Gastrocnemius medialis (tissue), 4 donors: ENCODE measurements around the gene FAM219A.

Source experiments
- POLR2A ChIP-seq, 2 donors: fragments of 450-650 bp; IDR thresholded peaks; one replicate each; pipeline ENCODE4 v1.6.1; 2017; ENCODE audit warnings: antibody characterized with exemption in 2 of 2, mild to moderate bottlenecking in 2 of 2, moderate library complexity in 2 of 2
- TF ChIP-seq, protein P1 (sequence below), 5 experiments: fragments of 450-650 bp in 3 of 5; fragments of 200-600 bp in 2 of 5; sonication (generic) in 2 of 5; IDR thresholded peaks in 4 of 5; conservative IDR thresholded peaks in 1 of 5; 1 replicate in 4 of 5; 2 replicates in 1 of 5; pipeline ENCODE4 v1.5.1; 2016 to 2019; ENCODE audit warnings: antibody characterized with exemption in 5 of 5, mild to moderate bottlenecking in 3 of 5, moderate library complexity in 3 of 5

DNA sequence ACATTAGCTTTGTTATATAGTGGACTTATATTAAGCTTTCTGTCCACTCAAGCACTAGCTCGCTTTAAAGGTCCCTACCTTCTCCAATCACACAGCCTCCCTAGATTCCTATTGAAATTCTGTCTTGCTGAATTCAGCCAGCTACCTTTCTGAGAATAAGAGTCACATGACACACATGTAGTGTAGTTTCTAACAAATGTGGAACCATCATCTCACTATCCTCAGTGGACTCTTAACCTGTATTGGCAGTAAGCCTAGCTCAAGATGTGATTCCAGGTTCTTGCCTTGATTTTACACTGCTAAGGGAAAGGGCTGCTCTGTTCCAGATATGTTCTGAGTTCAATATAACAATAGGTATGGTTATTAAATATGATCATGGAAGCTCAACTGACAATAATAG, 11.4 kb downstream of the FAM219A start:
- TF ChIP-seq, protein P1, sequence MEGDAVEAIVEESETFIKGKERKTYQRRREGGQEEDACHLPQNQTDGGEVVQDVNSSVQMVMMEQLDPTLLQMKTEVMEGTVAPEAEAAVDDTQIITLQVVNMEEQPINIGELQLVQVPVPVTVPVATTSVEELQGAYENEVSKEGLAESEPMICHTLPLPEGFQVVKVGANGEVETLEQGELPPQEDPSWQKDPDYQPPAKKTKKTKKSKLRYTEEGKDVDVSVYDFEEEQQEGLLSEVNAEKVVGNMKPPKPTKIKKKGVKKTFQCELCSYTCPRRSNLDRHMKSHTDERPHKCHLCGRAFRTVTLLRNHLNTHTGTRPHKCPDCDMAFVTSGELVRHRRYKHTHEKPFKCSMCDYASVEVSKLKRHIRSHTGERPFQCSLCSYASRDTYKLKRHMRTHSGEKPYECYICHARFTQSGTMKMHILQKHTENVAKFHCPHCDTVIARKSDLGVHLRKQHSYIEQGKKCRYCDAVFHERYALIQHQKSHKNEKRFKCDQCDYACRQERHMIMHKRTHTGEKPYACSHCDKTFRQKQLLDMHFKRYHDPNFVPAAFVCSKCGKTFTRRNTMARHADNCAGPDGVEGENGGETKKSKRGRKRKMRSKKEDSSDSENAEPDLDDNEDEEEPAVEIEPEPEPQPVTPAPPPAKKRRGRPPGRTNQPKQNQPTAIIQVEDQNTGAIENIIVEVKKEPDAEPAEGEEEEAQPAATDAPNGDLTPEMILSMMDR (IDR thresholded peaks at IDR 0.05 in 4 of 5, conservative IDR thresholded peaks at IDR 0.05 in 1 of 5): no peak
- TF ChIP-seq POLR2A (IDR thresholded peaks at IDR 0.05): no peak
